Keratinocyte (primary cell): ENCODE data around the gene MAGEA2B.
"Not testable (repeated sequence)": the region's sequence is repeated elsewhere in the genome, so short reads cannot be mapped to it uniquely, and the experiment has no call there.

Source experiments
- CTCF ChIP-seq, 3 experiments: IDR thresholded peaks in 1 of 3; conservative IDR thresholded peaks in 1 of 3; optimal IDR thresholded peaks in 1 of 3; 2 replicates in 2 of 3; 3 replicates in 1 of 3; pipeline versions ENCODE3 to v1.5.1; 2011; ENCODE audit warnings: low read length in 3 of 3, mild to moderate bottlenecking in 3 of 3, moderate library complexity in 2 of 3, control low read depth in 1 of 3, inconsistent platforms in 1 of 3; ENCODE audit not compliant: insufficient read depth in 2 of 3; ENCODE audit errors: extremely low read depth in 1 of 3
- EZH2 ChIP-seq: IDR thresholded peaks from one replicate; pipeline ENCODE4 v1.6.1; 2012; ENCODE audit warnings: inconsistent platforms, mild to moderate bottlenecking, low read length, moderate library complexity

DNA sequence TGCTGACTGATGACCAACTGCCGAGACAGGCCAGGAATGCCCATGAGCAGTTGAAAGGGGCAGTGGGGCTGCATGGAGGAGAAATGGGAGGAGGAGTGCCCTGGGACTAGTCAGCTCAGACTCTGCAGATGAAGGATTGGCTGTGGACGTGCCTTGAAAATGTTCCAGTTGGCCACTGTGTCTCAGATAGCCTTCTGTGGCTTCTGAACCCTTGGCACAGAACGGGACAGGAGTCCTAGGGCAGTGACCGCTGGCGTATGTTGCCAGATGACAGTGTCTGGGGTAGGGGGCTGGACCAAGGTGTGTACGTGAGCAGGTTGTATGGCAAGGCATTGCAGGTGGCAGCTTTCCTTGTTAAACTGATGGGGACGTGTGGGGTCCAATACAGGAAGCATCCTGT is 7.9 kb upstream of the MAGEA2B start:
- TF ChIP-seq CTCF (optimal IDR thresholded peaks at IDR 0.05 in 1 of 3, IDR thresholded peaks at IDR 0.05 in 1 of 3, conservative IDR thresholded peaks at IDR 0.05 in 1 of 3; ENCODE audit: extremely low read depth in 1 of 3, insufficient read depth in 2 of 3, low read length in 3 of 3); EZH2: not testable (repeated sequence)
